ENCODE measurements around the gene ZFPL1.

Gene ZFPL1

DNA sequence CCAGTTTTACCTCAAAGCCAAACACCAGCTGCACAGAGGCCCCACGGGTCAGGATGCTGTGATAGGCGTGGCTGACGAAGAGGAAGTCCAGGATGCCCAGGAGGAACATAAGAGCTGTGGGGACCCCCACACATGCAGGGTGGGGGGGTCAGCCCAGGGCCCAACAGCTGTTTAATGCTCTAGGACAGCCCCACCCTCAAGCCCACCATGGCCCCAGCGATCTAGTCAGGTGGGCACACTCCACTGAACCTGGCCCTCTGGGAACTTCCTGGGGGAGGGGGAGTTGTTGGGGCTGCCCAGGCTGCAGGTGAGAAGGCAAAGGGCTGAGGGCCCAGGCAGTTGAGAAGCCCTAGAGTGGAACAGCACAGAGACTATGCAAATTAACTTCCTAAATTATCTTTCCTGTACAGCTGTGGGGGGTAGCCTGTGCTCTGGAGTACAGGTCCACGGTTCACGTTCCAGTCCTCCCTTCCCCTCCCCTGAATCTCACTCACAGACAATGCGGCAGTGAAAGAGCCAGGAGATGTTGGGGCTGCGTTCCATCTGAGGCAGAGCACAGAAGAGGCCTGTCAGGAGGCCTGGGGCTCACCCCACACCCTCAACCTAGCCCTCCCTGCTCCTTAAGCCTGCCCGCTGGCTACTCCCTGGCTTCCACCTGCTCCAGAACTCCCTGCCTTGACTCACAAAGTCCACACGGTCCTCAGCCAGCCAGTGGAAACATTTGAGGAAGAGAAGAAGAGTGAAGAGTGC is 48.4 kb downstream of the ZFPL1 start:
- TF ChIP-seq, protein P1, sequence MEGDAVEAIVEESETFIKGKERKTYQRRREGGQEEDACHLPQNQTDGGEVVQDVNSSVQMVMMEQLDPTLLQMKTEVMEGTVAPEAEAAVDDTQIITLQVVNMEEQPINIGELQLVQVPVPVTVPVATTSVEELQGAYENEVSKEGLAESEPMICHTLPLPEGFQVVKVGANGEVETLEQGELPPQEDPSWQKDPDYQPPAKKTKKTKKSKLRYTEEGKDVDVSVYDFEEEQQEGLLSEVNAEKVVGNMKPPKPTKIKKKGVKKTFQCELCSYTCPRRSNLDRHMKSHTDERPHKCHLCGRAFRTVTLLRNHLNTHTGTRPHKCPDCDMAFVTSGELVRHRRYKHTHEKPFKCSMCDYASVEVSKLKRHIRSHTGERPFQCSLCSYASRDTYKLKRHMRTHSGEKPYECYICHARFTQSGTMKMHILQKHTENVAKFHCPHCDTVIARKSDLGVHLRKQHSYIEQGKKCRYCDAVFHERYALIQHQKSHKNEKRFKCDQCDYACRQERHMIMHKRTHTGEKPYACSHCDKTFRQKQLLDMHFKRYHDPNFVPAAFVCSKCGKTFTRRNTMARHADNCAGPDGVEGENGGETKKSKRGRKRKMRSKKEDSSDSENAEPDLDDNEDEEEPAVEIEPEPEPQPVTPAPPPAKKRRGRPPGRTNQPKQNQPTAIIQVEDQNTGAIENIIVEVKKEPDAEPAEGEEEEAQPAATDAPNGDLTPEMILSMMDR (IDR thresholded peaks at IDR 0.05; ENCODE audit: low read depth, low read length) = no peak
- no peak for DNase-seq (ENCODE audit: low read depth, low spot score)
- no peak overlapping the region for H3K4me3 ChIP-seq (ENCODE audit: low read depth, low read length)
- in situ Hi-C loops (cut with HindIII; ENCODE audit: low sequenced_read_pairs) = no loop called here

DNA sequence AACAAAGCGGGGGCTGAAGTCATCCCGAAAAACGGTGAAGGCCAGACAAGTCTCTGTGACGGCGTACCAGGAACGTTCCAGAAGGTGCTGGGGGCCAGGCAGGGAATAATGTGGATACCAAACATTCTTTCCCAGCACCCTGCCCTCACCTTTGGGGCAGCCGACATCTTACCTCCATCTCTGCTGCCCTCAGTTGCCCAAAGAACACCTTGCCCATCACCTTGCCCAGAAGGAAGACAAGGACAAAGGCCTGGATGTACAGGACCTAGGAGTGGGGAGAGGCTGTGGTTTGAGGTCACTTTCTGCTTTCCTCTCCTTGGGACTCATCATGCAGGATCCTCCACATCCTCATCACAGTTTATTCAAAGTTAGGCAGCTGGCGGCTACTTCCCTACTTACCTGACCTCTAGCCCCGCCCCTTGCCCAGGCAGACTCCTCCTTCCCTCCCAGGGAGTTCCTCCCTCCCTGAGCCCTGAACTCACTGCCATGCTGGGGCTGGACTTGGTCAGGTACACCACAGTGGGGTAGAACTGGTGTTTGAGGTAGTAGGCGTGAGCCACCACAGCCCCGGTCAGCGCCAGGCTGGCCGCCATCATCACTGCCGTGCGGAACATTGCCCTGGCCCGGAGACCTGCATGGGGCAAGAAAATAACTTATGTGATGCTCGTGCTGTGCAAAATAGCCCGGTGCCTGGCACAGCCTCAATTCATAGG is 49.1 kb downstream of the ZFPL1 start:
- H3K4me3 ChIP-seq (ENCODE audit: low read depth, low read length) = peak overlapping the region; percentile 82
- TF ChIP-seq, protein P1 (IDR thresholded peaks at IDR 0.05; ENCODE audit: low read depth, low read length) = no peak
- no peak for DNase-seq (ENCODE audit: low read depth, low spot score)
- in situ Hi-C loops (cut with HindIII; ENCODE audit: low sequenced_read_pairs) = no loop called here

DNA sequence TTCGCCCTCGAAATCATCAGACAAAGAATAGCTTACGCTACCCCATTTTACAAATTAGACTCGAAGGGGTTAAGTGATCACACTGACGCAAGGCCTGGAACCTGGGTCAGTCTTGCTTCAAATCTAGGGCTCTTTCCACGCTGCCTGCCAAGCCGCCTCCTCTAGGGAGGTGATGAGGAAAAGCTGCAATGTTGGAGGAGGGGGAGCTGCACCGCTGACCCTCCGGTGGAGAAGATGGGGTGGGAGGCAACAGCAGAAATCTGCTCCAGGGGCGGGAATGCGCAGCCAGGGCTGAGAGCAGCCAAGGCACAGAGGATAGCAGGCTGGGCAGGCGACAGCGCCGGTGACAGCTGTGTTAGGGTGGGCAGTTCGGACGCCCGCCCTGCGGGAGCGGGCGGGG is 49.7 kb downstream of the ZFPL1 start:
- in situ Hi-C loops (cut with HindIII; ENCODE audit: low sequenced_read_pairs) = no loop called here
- no peak for DNase-seq (ENCODE audit: low read depth, low spot score)
- TF ChIP-seq, protein P1 (IDR thresholded peaks at IDR 0.05; ENCODE audit: low read depth, low read length) = no peak
- peak overlapping the region; percentile 82 for H3K4me3 ChIP-seq (ENCODE audit: low read depth, low read length)

DNA sequence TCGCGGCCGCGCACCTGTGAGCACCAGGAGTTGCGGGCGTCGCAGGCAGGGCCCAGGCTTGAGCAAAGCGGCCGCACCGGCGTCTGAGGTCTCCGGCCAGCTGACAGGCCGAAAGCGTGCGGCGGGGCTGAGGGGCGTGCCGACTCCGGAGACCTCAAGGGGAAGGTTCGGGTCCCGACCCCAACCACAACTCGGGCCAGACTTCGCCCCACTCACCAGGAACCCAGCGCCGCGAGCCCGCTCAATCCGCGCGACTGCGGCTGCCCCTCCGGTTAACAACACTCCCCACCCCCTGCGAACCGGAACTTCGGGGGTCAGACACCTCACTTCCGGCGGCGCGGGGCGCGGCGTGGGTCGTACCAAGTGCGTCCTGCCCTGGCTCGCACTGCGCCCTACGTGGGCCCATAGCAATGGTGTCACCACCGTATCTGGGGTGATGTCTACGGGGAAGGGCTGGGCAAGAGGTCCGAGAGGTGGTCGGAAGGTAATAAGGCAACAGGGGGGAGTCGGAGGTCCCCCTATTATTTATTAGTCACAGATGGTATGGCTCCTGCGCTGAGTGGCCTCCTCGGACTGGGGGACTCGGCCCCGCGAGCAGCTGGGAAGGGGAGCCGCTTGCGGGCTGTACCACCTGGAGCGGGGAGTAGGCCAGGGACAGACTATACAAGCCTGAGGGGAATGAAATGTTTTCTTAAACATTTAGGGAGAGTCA is 50.4 kb downstream of the ZFPL1 start, which contains the start of gene SYVN1:
Gene SYVN1 (minus strand): TSS at position 280 of the 712 bp plus-strand sequence. CDS start 918 bp downstream, outside the sequence.
- DNase-seq (ENCODE audit: low read depth, low spot score) = peak; percentile 91
- peak within 1 kb of the TSS; percentile 82 for H3K4me3 ChIP-seq (ENCODE audit: low read depth, low read length)
- in situ Hi-C loops (cut with HindIII; ENCODE audit: low sequenced_read_pairs) = no loop called here
- TF ChIP-seq, protein P1 (IDR thresholded peaks at IDR 0.05; ENCODE audit: low read depth, low read length) = no peak

DNA sequence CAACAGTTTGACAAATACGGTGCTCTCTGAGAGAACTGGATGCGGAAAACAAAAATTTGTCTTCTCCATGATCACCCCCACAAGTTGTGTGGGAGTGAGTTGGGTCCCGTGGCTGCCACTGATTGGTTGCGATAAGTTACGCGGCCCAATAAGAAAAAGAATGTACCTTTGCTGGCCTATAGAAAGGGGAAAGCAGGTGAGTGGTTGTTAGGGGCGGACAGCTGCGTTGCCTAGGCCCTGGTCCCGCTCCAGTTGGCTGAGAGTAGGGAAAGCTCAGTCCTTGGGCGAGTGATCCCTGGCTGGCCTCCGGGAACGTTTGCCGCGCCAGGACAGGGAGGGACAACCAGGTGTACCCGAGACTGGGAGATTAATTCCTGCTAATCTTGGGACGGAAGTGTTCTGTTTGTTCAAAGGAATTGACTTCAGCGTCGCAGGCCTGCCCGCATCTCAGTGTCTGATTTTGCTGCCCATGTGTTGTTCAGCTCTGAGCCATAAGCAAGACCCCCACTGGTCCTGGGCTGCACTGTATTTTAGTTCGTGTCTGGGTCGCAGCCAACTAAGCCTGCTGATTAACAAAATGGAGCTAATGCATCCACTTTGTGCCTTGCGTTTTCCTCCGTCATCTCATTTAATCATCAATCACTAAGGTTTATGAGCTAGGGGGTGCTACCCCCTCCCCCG is 51.1 kb downstream of the ZFPL1 start:
- H3K4me3 ChIP-seq (ENCODE audit: low read depth, low read length) = peak overlapping the region; percentile 82
- TF ChIP-seq, protein P1 (IDR thresholded peaks at IDR 0.05; ENCODE audit: low read depth, low read length) = no peak
- in situ Hi-C loops (cut with HindIII; ENCODE audit: low sequenced_read_pairs) = no loop called here
- DNase-seq (ENCODE audit: low read depth, low spot score) = peak; percentile 98

DNA sequence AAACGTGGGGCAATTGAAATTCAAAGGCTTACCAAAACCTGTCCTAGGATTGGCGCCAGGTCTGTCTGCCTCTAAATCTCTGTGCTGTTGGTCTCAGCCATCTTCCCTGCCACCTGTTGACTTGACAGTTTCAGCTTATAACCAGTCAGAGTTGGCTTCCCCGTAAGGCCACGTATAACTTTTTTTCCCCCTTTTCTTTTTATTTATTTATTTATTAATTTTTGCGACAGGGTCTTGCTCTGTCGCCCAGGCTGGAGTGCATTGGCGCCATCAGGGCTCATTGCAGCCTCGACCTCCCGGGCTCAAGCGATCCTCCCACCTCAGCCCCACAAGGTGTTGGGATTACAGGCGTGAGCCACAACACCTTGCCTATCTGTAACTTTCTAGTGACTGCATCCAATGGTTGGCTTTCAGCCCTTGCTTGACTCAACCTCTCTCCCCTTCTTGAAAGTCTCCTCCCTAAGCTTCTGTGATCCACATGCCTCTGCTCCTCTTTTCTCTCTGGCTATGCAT is 51.7 kb downstream of the ZFPL1 start:
- no peak for DNase-seq (ENCODE audit: low read depth, low spot score)
- in situ Hi-C loops (cut with HindIII; ENCODE audit: low sequenced_read_pairs) = no loop called here
- TF ChIP-seq, protein P1 (IDR thresholded peaks at IDR 0.05; ENCODE audit: low read depth, low read length) = no peak
- H3K4me3 ChIP-seq (ENCODE audit: low read depth, low read length) = peak overlapping the region; percentile 82
